ENCODE results near the gene TTBK2. TPM values are rescaled to one million over a fixed set of nuclear protein-coding genes. Genes with fewer than 3 reads are reported as not detected.

The TTBK2 gene
- total and polyA plus RNA-seq, 2 donors (not counting 1 experiment from before 2014, with no cell fraction given), result 4.3 to 39.6 TPM

- Histone ChIP-seq H3K27ac (ENCODE audit: low read length in 2 of 2) (no peak overlapping the region), H3K79me2 (ENCODE audit: control insufficient read depth, insufficient read depth, low read length) (no peaks in the 10 kb centered on the region), H2AFZ (ENCODE audit: insufficient read depth, low read depth, low read length, poor library complexity, severe bottlenecking) (no peak overlapping the region), H4K20me1 (ENCODE audit: control insufficient read depth, insufficient read depth, low read length, poor library complexity, severe bottlenecking) (no peaks in the 10 kb centered on the region), H3K4me1 (ENCODE audit: control insufficient read depth in 2 of 2, insufficient read depth in 2 of 2, low read length in 2 of 2) (no peaks in the 10 kb centered on the region), H3K9me3 (ENCODE audit: control extremely low read depth in 1 of 3, control insufficient read depth in 2 of 3, insufficient read depth in 1 of 3, low read length in 2 of 3) (no peaks in the 10 kb centered on the region), H3K27me3 (replicated peaks in 1 of 4; ENCODE audit: control extremely low read depth in 1 of 4, control insufficient read depth in 3 of 4, insufficient read depth in 4 of 4, low read length in 3 of 4) (no peaks in the 10 kb centered on the region), H3K4me2 (replicated peaks; ENCODE audit: low read depth, low read length, poor library complexity, severe bottlenecking) (no peak overlapping the region), H3K9ac (ENCODE audit: low read length) (no peak overlapping the region), H3K36me3 (replicated peaks in 1 of 2; ENCODE audit: control extremely low read depth in 1 of 2, control insufficient read depth in 1 of 2, extremely low read depth in 1 of 2, insufficient read depth in 2 of 2, low read length in 1 of 2) (no peaks in the 10 kb centered on the region), H3K4me3 (ENCODE audit: control extremely low read depth in 1 of 5, extremely low read depth in 1 of 5, insufficient read depth in 1 of 5, low read depth in 2 of 5, low read length in 4 of 5) (no peak overlapping the region)
- H3K9me3 Mint-ChIP-seq (ENCODE audit: insufficient read depth), result no peaks in the 10 kb centered on the region
- H3K4me1 Mint-ChIP-seq, result no peaks in the 10 kb centered on the region
- H3K4me3 Mint-ChIP-seq, result no peak overlapping the region
- ChIA-PET CTCF (interaction anchor here (0.6 to 1.3 kb wide), 2 partner anchors 231 to 232 kb away, joined by 3 to 4 read pairs; no protein-coding TSS in a partner anchor), POLR2A (no interaction called here)
- ATAC-seq (ENCODE audit: low read depth) (no peak), DNase-seq (no peak)
- TF ChIP-seq, protein P1, sequence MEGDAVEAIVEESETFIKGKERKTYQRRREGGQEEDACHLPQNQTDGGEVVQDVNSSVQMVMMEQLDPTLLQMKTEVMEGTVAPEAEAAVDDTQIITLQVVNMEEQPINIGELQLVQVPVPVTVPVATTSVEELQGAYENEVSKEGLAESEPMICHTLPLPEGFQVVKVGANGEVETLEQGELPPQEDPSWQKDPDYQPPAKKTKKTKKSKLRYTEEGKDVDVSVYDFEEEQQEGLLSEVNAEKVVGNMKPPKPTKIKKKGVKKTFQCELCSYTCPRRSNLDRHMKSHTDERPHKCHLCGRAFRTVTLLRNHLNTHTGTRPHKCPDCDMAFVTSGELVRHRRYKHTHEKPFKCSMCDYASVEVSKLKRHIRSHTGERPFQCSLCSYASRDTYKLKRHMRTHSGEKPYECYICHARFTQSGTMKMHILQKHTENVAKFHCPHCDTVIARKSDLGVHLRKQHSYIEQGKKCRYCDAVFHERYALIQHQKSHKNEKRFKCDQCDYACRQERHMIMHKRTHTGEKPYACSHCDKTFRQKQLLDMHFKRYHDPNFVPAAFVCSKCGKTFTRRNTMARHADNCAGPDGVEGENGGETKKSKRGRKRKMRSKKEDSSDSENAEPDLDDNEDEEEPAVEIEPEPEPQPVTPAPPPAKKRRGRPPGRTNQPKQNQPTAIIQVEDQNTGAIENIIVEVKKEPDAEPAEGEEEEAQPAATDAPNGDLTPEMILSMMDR (IDR thresholded peaks at IDR 0.05), result no peak
- no peak for TF ChIP-seq EZH2 (IDR thresholded peaks at IDR 0.05; ENCODE audit: borderline replicate concordance, insufficient read depth, low read depth, low read length, poor library complexity, severe bottlenecking)
- no peak overlapping the region for H3K27ac Mint-ChIP-seq
- 100% methylated on average over 4 of the region's 10 CpGs for WGBS (ENCODE audit: insufficient coverage)
- intact Hi-C loops (cut with micrococcal nuclease), result no loop called here
- H3K27me3 Mint-ChIP-seq, result no peaks in the 10 kb centered on the region
These were observed 226.2 kb downstream of the TTBK2 start for GRCh38 chr15:42694398-42694797.

DNA sequence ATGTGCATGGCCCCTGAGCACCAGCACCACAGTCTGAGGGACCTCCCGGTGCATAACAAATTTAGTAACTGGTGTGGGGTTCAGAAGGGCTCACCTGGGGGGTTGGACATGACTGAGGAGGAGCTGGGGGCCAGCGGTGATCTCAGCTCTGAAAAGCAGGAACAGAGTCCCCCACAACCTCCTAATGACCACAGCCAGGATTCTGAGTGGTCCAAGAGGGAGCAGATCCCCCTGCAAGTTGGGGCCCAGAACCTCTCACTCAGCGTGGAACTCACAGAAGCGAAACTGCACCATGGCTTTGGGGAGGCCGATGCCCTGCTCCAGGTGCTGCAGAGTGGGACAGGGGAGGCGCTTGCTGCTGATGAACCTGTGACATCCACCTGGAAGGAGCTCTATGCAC lies 226.6 kb downstream of the TTBK2 start:
- ChIA-PET CTCF (interaction anchor here (1.3 kb wide), 1 partner anchor 233 kb away, joined by 4 read pairs; no protein-coding TSS in a partner anchor), POLR2A (no interaction called here)
- WGBS (ENCODE audit: insufficient coverage), result 95% methylated on average over 5 of the region's 6 CpGs

More for the DNA sequence above, 226.6 kb downstream of the TTBK2 start:
- no peak overlapping the region for H3K4me2 ChIP-seq (replicated peaks; ENCODE audit: low read depth, low read length, poor library complexity, severe bottlenecking)
- intact Hi-C loops (cut with micrococcal nuclease), result no loop called here
- no peaks in the 10 kb centered on the region for H3K79me2 ChIP-seq (ENCODE audit: control insufficient read depth, insufficient read depth, low read length)
- Mint-ChIP-seq H3K4me1 (no peaks in the 10 kb centered on the region), H3K9me3 (ENCODE audit: insufficient read depth) (no peaks in the 10 kb centered on the region), H3K27ac (no peak overlapping the region), H3K4me3 (no peak overlapping the region), H3K27me3 (no peaks in the 10 kb centered on the region)
- no peak overlapping the region for H3K27ac ChIP-seq (ENCODE audit: low read length in 2 of 2)
- ATAC-seq (ENCODE audit: low read depth), result no peak
- H3K9ac ChIP-seq (ENCODE audit: low read length), result no peak overlapping the region
- no peak overlapping the region for H2AFZ ChIP-seq (ENCODE audit: insufficient read depth, low read depth, low read length, poor library complexity, severe bottlenecking)
- DNase-seq, result no peak
- H3K27me3 ChIP-seq (replicated peaks in 1 of 4; ENCODE audit: control extremely low read depth in 1 of 4, control insufficient read depth in 3 of 4, insufficient read depth in 4 of 4, low read length in 3 of 4), result no peaks in the 10 kb centered on the region
- no peak overlapping the region for H3K4me3 ChIP-seq (ENCODE audit: control extremely low read depth in 1 of 5, extremely low read depth in 1 of 5, insufficient read depth in 1 of 5, low read depth in 2 of 5, low read length in 4 of 5)
- H3K4me1 ChIP-seq (ENCODE audit: control insufficient read depth in 2 of 2, insufficient read depth in 2 of 2, low read length in 2 of 2), result no peaks in the 10 kb centered on the region
- H3K9me3 ChIP-seq (ENCODE audit: control extremely low read depth in 1 of 3, control insufficient read depth in 2 of 3, insufficient read depth in 1 of 3, low read length in 2 of 3), result no peaks in the 10 kb centered on the region
- H3K36me3 ChIP-seq (replicated peaks in 1 of 2; ENCODE audit: control extremely low read depth in 1 of 2, control insufficient read depth in 1 of 2, extremely low read depth in 1 of 2, insufficient read depth in 2 of 2, low read length in 1 of 2), result no peaks in the 10 kb centered on the region
- no peak for TF ChIP-seq EZH2 (IDR thresholded peaks at IDR 0.05; ENCODE audit: borderline replicate concordance, insufficient read depth, low read depth, low read length, poor library complexity, severe bottlenecking)
- TF ChIP-seq, protein P1 (IDR thresholded peaks at IDR 0.05), result no peak
- H4K20me1 ChIP-seq (ENCODE audit: control insufficient read depth, insufficient read depth, low read length, poor library complexity, severe bottlenecking), result no peaks in the 10 kb centered on the region

Measured in B cell (primary cell).